Thoracic aorta (tissue), 2 donors: Measurements from ENCODE around the gene LRRC31. TPM values are rescaled to one million over a fixed set of nuclear protein-coding genes. Genes with fewer than 3 reads are reported as not detected.

Experiments used
- ATAC-seq: fragments of 150-250 bp; one replicate; pipeline ENCODE4 v1.8.0; 2017; ENCODE audit warnings: low read depth; ENCODE audit not compliant: insufficient number of reproducible peaks, low FRiP score
- DNase-seq: peaks from one replicate; pipeline ENCODE4 v3.0.0-alpha.2; 2020; ENCODE audit warnings: low spot score
- H3K27ac ChIP-seq, 2 donors: fragments of 200-600 bp; sonication (generic); 1 replicate in 1 of 2; 2 replicates in 1 of 2; pipeline ENCODE4 v1.5.1; 2016; ENCODE audit warnings: mild to moderate bottlenecking in 2 of 2, moderate library complexity in 2 of 2
- H3K27me3 ChIP-seq: fragments of 200-600 bp; sonication (generic); replicated peaks from 2 replicates; pipeline ENCODE4 v1.6.0; 2016; ENCODE audit warnings: mild to moderate bottlenecking; ENCODE audit not compliant: insufficient read depth
- H3K36me3 ChIP-seq: fragments of 200-600 bp; sonication (generic); one replicate; pipeline ENCODE4 v1.5.1; 2016
- H3K4me1 ChIP-seq, 2 donors: fragments of 200-600 bp; sonication (generic); 1 replicate in 1 of 2; 2 replicates in 1 of 2; pipeline versions ENCODE4 v1.5.1 to v1.6.0; 2016; ENCODE audit warnings: low read depth in 2 of 2, mild to moderate bottlenecking in 1 of 2; ENCODE audit not compliant: control insufficient read depth in 1 of 2
- H3K4me3 ChIP-seq: fragments of 200-600 bp; sonication (generic); 2 replicates; pipeline ENCODE4 v1.5.1; 2016; ENCODE audit warnings: mild to moderate bottlenecking
- H3K9me3 ChIP-seq: fragments of 200-600 bp; sonication (generic); 2 replicates; pipeline ENCODE4 v1.5.1; 2016
- total RNA-seq, 2 donors: library from RNA; depleted of rRNA; stranded (reverse); fragments of >200 nt; gene quantifications; one replicate each; pipeline versions ENCODE4 v1.1.0 to v1.2.3, GENCODE V29; 2016
- TF ChIP-seq, protein P1 (sequence below): fragments of 200-600 bp; sonication (generic); IDR thresholded peaks from one replicate; pipeline ENCODE4 v1.5.1; 2019; ENCODE audit warnings: antibody characterized with exemption

The LRRC31 gene
- total RNA-seq, 2 donors from 2014 or later, result not detected

- DNase-seq (no peak), ATAC-seq (no peak)
- H3K27ac ChIP-seq, result no peak overlapping the region
- H3K4me3 ChIP-seq, result no peak overlapping the region
- no peaks in the 10 kb centered on the region for H3K27me3 ChIP-seq
- H3K4me1 ChIP-seq, result no peaks in the 10 kb centered on the region
- TF ChIP-seq, protein P1, sequence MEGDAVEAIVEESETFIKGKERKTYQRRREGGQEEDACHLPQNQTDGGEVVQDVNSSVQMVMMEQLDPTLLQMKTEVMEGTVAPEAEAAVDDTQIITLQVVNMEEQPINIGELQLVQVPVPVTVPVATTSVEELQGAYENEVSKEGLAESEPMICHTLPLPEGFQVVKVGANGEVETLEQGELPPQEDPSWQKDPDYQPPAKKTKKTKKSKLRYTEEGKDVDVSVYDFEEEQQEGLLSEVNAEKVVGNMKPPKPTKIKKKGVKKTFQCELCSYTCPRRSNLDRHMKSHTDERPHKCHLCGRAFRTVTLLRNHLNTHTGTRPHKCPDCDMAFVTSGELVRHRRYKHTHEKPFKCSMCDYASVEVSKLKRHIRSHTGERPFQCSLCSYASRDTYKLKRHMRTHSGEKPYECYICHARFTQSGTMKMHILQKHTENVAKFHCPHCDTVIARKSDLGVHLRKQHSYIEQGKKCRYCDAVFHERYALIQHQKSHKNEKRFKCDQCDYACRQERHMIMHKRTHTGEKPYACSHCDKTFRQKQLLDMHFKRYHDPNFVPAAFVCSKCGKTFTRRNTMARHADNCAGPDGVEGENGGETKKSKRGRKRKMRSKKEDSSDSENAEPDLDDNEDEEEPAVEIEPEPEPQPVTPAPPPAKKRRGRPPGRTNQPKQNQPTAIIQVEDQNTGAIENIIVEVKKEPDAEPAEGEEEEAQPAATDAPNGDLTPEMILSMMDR, result no peak
- no peaks in the 10 kb centered on the region for H3K9me3 ChIP-seq
- H3K36me3 ChIP-seq, result no peaks in the 10 kb centered on the region
Measured at GRCh38 chr3:169907476-169907875, 37.7 kb upstream of the LRRC31 start.

GRCh38 chr3:169905404-169905803 is 35.7 kb upstream of the LRRC31 start:
- TF ChIP-seq, protein P1, result no peak
- ATAC-seq (no peak), DNase-seq (no peak)
- Histone ChIP-seq H3K9me3 (peaks cover 6% of the 10 kb centered on the region), H3K27ac (no peak overlapping the region), H3K4me3 (no peak overlapping the region), H3K36me3 (no peaks in the 10 kb centered on the region), H3K4me1 (no peaks in the 10 kb centered on the region), H3K27me3 (no peaks in the 10 kb centered on the region)

DNA sequence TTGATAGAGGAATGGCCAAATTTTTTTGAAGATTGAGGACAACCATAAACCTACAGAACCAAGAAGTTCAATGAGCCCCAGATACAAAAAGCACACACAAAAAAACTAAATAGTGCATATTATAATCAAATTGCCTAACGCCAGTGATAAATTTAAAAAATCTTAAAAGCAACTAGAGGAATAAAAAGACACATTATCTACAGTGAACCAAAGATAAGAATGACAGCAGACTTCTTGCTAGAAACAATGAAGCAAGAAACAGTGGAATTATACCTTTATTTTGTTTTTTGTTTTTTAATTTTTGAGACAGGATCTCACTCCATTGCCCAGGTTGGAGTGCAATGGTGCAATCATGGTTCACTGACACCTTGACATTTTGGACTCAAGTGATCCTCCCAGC is 31.7 kb upstream of the LRRC31 start:
- no peak for ATAC-seq
- H3K9me3 ChIP-seq, result peaks cover 6% of the 10 kb centered on the region
- TF ChIP-seq, protein P1, result no peak

GRCh38 chr3:169897284-169897683 is 27.5 kb upstream of the LRRC31 start:
- Histone ChIP-seq H3K4me1 (no peaks in the 10 kb centered on the region), H3K4me3 (no peak overlapping the region), H3K36me3 (no peaks in the 10 kb centered on the region), H3K27me3 (no peaks in the 10 kb centered on the region), H3K9me3 (peaks cover 6% of the 10 kb centered on the region), H3K27ac (no peak overlapping the region)
- TF ChIP-seq, protein P1, result no peak
- no peak for ATAC-seq
- no peak for DNase-seq

More for the DNA sequence above, 31.7 kb upstream of the LRRC31 start:
- Histone ChIP-seq H3K4me3 (no peak overlapping the region), H3K36me3 (no peaks in the 10 kb centered on the region), H3K4me1 (no peaks in the 10 kb centered on the region), H3K27ac (no peak overlapping the region), H3K27me3 (no peaks in the 10 kb centered on the region)
- no peak for DNase-seq

DNA sequence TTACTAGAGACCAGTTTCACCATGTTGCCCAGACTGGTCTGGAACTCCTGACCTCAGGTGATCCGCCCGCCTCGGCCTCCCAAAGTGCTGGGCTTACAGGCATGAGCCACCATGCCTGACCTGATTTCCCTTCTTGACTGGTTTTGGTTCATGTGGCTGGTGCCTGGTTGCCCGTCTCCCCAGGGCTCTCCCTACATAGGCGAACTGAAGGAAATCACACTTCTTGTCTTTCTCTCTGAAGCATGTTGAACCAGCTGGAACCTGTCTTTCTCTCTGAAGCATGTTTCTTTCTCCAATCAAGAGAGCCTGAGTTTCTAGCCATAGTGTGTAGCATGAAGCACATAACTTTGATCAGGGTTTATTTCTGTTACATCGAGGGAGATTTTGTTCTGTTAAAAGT is 25.3 kb upstream of the LRRC31 start:
- TF ChIP-seq, protein P1, result no peak
- DNase-seq (no peak), ATAC-seq (no peak)
- no peaks in the 10 kb centered on the region for H3K9me3 ChIP-seq
- no peaks in the 10 kb centered on the region for H3K27me3 ChIP-seq
- H3K36me3 ChIP-seq, result no peaks in the 10 kb centered on the region
- H3K4me3 ChIP-seq, result no peak overlapping the region
- H3K4me1 ChIP-seq, result no peaks in the 10 kb centered on the region
- H3K27ac ChIP-seq, result no peak overlapping the region
